HepG2 (cell line): ENCODE measurements around the gene CIITA. TPM values are rescaled to one million over a fixed set of nuclear protein-coding genes. Genes with fewer than 3 reads are reported as not detected.

Source experiments
- AKNA ChIP-seq: sonication (generic); formaldehyde crosslinking; IDR thresholded peaks from 2 replicates; pipeline ENCODE4 v1.4.0; 2020; ENCODE audit warnings: missing genetic modification reagents, borderline replicate concordance
- KAT2B ChIP-seq: fragments of 150-350 bp; IDR thresholded peaks from 2 replicates; pipeline ENCODE4 v1.6.1; 2014; ENCODE audit warnings: low read depth, low read length, borderline replicate concordance
- POGK ChIP-seq: sonication (generic); formaldehyde crosslinking; conservative IDR thresholded peaks from 2 replicates; pipeline ENCODE4 v1.8.0; 2022; ENCODE audit warnings: mild to moderate bottlenecking, moderate library complexity, missing genetic modification reagents
- SP1 ChIP-seq, 2 experiments: fragments of 450-650 bp in 1 of 2; sonication (generic) in 1 of 2; formaldehyde crosslinking in 1 of 2; IDR thresholded peaks; 2 replicates each; pipeline versions ENCODE4 v1.4.0 to v1.6.1; 2016 to 2020; ENCODE audit warnings: missing genetic modification reagents in 1 of 2
- TP53 ChIP-seq: sonication (generic); formaldehyde crosslinking; conservative IDR thresholded peaks from 2 replicates; pipeline ENCODE4 v1.4.0; 2020; ENCODE audit warnings: missing genetic modification reagents
- ZIK1 ChIP-seq: sonication (generic); formaldehyde crosslinking; IDR thresholded peaks from 2 replicates; pipeline ENCODE4 v1.5.0; 2020; ENCODE audit warnings: mild to moderate bottlenecking, low read depth, missing genetic modification reagents, borderline replicate concordance
- ZNF598 ChIP-seq: sonication (generic); formaldehyde crosslinking; IDR thresholded peaks from 2 replicates; pipeline ENCODE4 v1.5.1; 2020; ENCODE audit warnings: mild to moderate bottlenecking, missing genetic modification reagents, borderline replicate concordance
- ZNF605 ChIP-seq: sonication (generic); formaldehyde crosslinking; IDR thresholded peaks from 2 replicates; pipeline ENCODE4 v1.8.0; 2022; ENCODE audit warnings: mild to moderate bottlenecking, missing genetic modification reagents
- ZNF687 ChIP-seq: sonication (generic); formaldehyde crosslinking; IDR thresholded peaks from 2 replicates; pipeline ENCODE4 v1.5.1; 2020; ENCODE audit warnings: mild to moderate bottlenecking, missing genetic modification reagents, moderate library complexity
- ZNF770 ChIP-seq: sonication (generic); formaldehyde crosslinking; IDR thresholded peaks from 2 replicates; pipeline ENCODE4 v1.5.0; 2020; ENCODE audit warnings: mild to moderate bottlenecking, missing genetic modification reagents
- ZNF781 ChIP-seq: sonication (generic); formaldehyde crosslinking; IDR thresholded peaks from 2 replicates; pipeline ENCODE4 v1.5.1; 2020; ENCODE audit warnings: borderline replicate concordance, mild to moderate bottlenecking, missing genetic modification reagents; ENCODE audit errors: not compliant biosample characterization
- polyA plus RNA-seq, 8 experiments: library from polyadenylated mRNA; depleted of rRNA in 3 of 8; stranded (reverse) in 7 of 8; unstranded in 1 of 8; fragments of >200 nt; fragmentation: Illumina TruSeq in 4 of 8; extraction: Trizol in 4 of 8; gene quantifications; 2 replicates each; pipeline versions ENCODE4 v1.2.1 to v1.2.3, GENCODE V29; 2011 to 2016; ENCODE audit warnings: low read depth in 4 of 8, missing spikeins in 1 of 8, mixed read lengths in 1 of 8; ENCODE audit not compliant: insufficient read depth in 1 of 8
- total RNA-seq, 5 experiments: library from RNA; depleted of rRNA; stranded (reverse); fragments of >200 nt; fragmentation: Illumina TruSeq; extraction: Trizol; gene quantifications; 2 replicates each; pipeline ENCODE4 v1.2.3, GENCODE V29; 2016; ENCODE audit warnings: low read depth in 1 of 5

CIITA gene
- total and polyA plus RNA-seq, 2 of the 13 experiments (the other 11 are each of a cell fraction or from before 2014, with no cell fraction given): 0.08 to 0.09 TPM

GRCh38 chr16:10942352-10943063 lies 65.5 kb downstream of the CIITA start, which contains the start of gene DEXI (continued):
- TF ChIP-seq ZNF687 (CRISPR knock-in tag): peak; percentile 63; the same call in 1 of the 2 replicates
- TF ChIP-seq ZNF770 (CRISPR knock-in tag): no peak
- TF ChIP-seq ZIK1 (CRISPR knock-in tag): 0 out of 2 replicates have a peak, but pooled peaks have one; percentile 67
- TF ChIP-seq ZNF781: no peak
- no peak for TF ChIP-seq AKNA (CRISPR knock-in tag)
- 0 out of 2 replicates have a peak, but pooled peaks have one; percentile 19 for TF ChIP-seq POGK (CRISPR knock-in tag)
- 0 out of 2 replicates have a peak, but pooled peaks have one; percentile 53 for TF ChIP-seq TP53 (CRISPR knock-in tag)
- TF ChIP-seq ZNF605 (CRISPR knock-in tag): no peak
- TF ChIP-seq SP1 (IDR thresholded peaks at IDR 0.05): no peak
- peak; percentile 97 for TF ChIP-seq SP1 (CRISPR knock-in tag; IDR thresholded peaks at IDR 0.05)
- TF ChIP-seq KAT2B: no peak
- no peak; the same call in 1 of the 2 replicates for TF ChIP-seq ZNF598 (CRISPR knock-in tag)
